ENCODE measurements around the gene KDELR1.

- TF ChIP-seq GATA3 (IDR thresholded peaks at IDR 0.05; ENCODE audit: low read depth, low read length): no peak
- TF ChIP-seq GATA2 (IDR thresholded peaks at IDR 0.05; ENCODE audit: low read depth, low read length): no peak
Measured at GRCh38 chr19:48398375-48399235, 7.3 kb upstream of the KDELR1 start.

Measured in SH-SY5Y (cell line).